LNCAP (cell line): ENCODE results near the gene TRAFD1.

ENCODE experiments used
- TF ChIP-seq, protein P1 (sequence below): fragments of 450-650 bp; IDR thresholded peaks from 2 replicates; pipeline ENCODE4 v1.5.1; 2017; ENCODE audit warnings: mild to moderate bottlenecking

The TRAFD1 gene, protein sequence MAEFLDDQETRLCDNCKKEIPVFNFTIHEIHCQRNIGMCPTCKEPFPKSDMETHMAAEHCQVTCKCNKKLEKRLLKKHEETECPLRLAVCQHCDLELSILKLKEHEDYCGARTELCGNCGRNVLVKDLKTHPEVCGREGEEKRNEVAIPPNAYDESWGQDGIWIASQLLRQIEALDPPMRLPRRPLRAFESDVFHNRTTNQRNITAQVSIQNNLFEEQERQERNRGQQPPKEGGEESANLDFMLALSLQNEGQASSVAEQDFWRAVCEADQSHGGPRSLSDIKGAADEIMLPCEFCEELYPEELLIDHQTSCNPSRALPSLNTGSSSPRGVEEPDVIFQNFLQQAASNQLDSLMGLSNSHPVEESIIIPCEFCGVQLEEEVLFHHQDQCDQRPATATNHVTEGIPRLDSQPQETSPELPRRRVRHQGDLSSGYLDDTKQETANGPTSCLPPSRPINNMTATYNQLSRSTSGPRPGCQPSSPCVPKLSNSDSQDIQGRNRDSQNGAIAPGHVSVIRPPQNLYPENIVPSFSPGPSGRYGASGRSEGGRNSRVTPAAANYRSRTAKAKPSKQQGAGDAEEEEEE

DNA sequence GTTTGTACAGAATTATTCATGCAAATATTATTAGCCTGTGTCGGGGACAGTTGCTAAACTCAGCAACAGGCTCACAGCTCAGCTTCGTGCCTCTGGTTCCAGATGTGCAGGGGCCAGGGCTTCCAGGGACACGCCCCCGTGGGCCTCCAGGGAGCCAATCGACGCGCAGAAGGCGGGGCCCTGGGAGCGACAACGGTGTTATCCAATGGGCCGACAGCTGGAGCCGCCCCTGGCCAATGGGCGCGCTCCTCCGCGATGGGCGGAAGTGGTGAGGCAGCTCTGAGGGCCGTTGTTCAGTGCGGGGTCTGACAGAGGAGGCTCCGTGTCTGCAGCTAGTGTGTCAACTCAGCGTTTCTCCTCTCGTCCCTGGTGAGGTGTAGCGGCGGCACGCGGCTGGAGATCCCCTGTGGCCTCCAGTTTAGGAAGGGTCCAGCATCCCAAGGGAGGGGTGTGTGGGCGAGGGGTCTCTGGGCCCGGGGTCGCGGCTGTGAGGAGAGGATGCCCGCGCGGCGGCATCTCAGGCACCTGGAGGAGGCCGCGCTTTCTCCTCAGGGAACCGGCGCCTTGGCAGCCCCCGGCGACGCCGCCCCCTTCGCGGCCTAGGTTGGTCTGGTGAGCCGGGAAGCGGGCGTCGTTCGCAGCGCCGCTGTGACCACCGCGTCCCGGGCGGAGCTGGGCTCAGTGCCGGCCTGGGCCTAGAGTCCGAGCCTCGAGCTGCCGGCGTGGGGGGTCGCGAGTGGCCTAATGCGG, at the start of gene TRAFD1:
TSS of gene TRAFD1 (plus strand) at position 311 of the 750 bp plus-strand sequence. CDS start 4,963 bp downstream, outside the sequence.
- TF ChIP-seq, protein P1, sequence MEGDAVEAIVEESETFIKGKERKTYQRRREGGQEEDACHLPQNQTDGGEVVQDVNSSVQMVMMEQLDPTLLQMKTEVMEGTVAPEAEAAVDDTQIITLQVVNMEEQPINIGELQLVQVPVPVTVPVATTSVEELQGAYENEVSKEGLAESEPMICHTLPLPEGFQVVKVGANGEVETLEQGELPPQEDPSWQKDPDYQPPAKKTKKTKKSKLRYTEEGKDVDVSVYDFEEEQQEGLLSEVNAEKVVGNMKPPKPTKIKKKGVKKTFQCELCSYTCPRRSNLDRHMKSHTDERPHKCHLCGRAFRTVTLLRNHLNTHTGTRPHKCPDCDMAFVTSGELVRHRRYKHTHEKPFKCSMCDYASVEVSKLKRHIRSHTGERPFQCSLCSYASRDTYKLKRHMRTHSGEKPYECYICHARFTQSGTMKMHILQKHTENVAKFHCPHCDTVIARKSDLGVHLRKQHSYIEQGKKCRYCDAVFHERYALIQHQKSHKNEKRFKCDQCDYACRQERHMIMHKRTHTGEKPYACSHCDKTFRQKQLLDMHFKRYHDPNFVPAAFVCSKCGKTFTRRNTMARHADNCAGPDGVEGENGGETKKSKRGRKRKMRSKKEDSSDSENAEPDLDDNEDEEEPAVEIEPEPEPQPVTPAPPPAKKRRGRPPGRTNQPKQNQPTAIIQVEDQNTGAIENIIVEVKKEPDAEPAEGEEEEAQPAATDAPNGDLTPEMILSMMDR: no peak

DNA sequence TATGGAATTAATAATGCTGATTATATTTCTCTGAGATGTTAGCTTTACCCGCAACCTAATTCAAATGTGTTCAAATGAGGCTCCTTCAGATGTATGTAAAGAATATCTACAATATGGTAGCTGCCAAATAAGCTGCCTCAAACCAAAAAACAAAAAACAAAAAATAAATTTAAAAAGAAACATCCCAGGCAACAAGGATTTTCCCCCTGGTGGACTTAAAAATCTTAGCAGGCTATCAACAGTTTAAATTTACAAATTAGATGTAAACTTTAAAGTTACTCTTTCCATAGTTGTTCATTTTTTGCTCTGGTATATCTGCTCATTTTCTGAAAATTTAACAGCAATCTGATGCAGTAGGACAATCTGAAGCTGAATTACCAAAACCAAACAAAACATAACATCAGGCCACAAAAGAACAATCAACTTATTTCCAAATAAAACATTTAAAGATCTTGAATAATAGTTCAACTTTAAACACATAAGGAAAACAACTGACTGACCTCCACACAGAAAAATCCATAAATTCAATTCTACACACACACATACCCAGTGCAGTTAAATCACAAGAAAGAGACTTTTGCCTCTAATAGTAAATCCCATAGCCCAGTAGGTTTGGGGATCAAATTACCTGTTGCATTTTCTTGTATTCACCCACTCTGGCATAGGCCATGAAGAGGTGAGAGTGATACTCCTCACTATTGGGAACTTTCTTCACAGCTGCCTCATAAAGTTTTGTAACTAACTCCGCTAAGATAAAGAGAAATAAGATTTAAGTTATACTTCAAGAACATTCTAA, 38.1 kb upstream of the TRAFD1 start:
- TF ChIP-seq, protein P1: no peak

DNA sequence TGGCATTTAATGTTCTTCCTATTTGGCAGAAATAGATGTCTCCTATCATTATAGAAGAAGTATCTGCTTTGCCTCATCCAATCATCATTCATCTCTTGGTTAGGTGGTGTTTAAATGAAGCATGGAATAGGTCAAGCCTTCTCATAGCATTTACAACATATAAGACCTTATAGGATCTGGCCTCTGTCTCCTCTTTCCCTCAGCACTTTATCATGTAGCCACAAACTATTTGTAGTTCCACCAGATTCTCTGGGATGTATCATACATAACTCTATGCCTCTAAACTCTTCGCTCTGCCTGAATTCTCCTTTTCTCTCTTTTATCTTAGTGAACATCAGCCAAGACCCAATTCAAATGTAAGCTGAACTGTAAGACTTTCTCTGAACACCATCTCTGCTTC, 37.5 kb upstream of the TRAFD1 start:
- TF ChIP-seq, protein P1: no peak

DNA sequence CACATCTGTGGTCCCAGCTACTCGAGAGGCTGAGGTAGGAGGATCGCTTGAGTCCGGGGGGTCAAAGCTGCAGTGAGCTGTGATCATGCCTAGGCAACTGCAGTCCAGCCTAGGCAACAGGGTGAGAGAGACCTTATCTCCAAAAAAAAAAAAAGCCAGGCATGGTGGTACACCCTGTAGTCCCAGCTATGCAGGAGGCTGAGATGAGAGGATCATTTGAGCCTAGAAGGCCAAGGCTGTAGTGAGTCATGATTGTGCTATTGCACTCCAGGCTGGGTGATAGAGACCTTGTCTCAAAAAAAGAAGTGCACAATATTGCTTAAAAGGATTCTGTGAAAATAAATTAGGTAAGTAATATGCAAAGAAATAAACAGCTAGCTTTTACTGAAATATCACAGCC, 33.8 kb upstream of the TRAFD1 start:
- TF ChIP-seq, protein P1: no peak

DNA sequence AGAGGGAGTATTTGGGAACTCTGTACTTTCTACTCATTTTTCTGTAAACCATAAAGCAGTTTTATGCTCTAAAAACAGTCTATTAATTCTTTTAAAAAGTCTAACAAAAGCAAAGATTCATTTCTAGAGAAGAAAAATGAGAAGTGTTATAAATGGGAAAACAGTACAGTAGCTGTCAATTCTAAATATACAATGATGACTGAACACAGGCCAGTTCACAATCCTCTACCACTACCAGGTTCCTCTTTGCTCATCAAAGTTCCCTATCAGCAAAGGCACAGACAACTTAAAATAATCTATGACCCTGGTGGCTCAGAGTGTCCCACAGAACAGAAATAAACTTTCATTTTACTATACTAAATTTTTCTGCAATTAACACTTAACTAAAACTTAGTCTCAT, 29.3 kb upstream of the TRAFD1 start:
- TF ChIP-seq, protein P1: no peak

DNA sequence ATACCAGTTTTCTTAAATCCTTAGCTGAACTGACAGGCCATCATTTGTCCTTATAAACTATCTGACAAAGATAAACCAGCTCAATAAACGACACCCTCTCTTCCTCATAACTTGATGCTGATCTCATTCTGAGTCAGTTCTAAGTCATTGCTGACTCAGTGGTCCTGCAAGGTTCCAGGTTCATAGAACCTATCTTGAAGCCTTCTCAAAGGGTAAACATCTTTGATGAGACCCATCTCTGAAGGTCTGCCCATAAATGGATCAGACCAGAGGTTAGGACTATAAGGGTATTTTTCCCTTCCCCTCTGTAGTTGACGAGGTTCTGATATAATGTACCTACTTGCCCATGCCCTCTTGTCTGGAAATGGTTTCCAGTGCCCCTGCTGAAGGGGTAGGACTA, 28.7 kb upstream of the TRAFD1 start:
- TF ChIP-seq, protein P1: no peak

DNA sequence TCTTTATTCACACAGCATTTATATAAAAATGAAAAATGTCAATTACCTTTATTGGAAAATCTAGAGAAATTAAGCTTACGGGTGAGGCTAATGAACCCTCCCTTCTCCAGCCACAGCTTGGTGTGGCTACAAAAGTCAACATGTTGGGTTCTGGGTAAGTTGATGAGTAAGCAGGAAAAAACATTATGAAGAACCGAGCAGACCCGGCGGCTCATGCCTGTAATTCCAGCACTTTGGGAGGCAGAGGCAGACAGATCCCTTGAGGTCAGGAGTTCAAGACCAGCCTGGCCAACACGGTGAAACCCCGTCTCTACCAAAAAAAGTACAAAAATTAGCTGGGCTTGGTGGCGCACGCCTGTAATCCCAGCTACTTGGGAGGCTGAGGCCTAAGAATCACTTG, 27.7 kb upstream of the TRAFD1 start:
- TF ChIP-seq, protein P1: no peak
